ENCODE measurements around the gene GATB.

GATB gene

GRCh38 chr4:151644622-151645021, 116.2 kb downstream of the GATB start:
- no peak for DNase-seq

GRCh38 chr4:151643564-151643963, 117.2 kb downstream of the GATB start:
- no peak for DNase-seq

- DNase-seq, result no peak
Observed at GRCh38 chr4:151641983-151642382, 118.8 kb downstream of the GATB start.

- DNase-seq, result no peak
Observed at GRCh38 chr4:151641167-151641566, 119.6 kb downstream of the GATB start.

- DNase-seq, result no peak
Observed at GRCh38 chr4:151640381-151640780, 120.4 kb downstream of the GATB start.

GRCh38 chr4:151638295-151638858, 122.4 kb downstream of the GATB start:
- no peak for DNase-seq

- DNase-seq, result no peak
Observed at GRCh38 chr4:151631349-151631748, 129.5 kb downstream of the GATB start.

GRCh38 chr4:151629097-151629783, 131.6 kb downstream of the GATB start:
- DNase-seq, result no peak

- no peak for DNase-seq
Observed at GRCh38 chr4:151628001-151628608, 132.7 kb downstream of the GATB start.

GRCh38 chr4:151627491-151627890, 133.3 kb downstream of the GATB start:
- DNase-seq, result no peak

GRCh38 chr4:151626751-151627150, 134.1 kb downstream of the GATB start:
- DNase-seq, result no peak

- no peak for DNase-seq
Observed at GRCh38 chr4:151626228-151626627, 134.6 kb downstream of the GATB start.

- DNase-seq, result no peak
Observed at GRCh38 chr4:151624626-151625565, 135.9 kb downstream of the GATB start.
